Caco-2 (cell line): ENCODE data around the gene SMYD3. TPM values are rescaled to one million over a fixed set of nuclear protein-coding genes. Genes with fewer than 3 reads are reported as not detected.
A peak's percentile ranks its signal among the peaks of the same experiment; 100 is the strongest.

ENCODE experiments used
- BruUV-seq: library from RNA; stranded (reverse); fragments of 400-500 nt; replicated peaks from 2 replicates; lab custom pipeline; 2021; lab: Mats Ljungman, UMichigan
- CTCF ChIA-PET: fragments of 300-600 bp; sonication (Branson Sonifier 250); formaldehyde crosslinking; loops from one replicate; lab custom pipeline; 2022; ENCODE audit warnings: antibody characterized with exemption; lab: Charles Lee
- POLR2A ChIA-PET: fragments of 300-600 bp; sonication (Branson Sonifier 250); formaldehyde crosslinking; loops from one replicate; lab custom pipeline; 2022; ENCODE audit warnings: antibody characterized with exemption; lab: Charles Lee
- DNase-seq, 2 experiments: peaks; one replicate each; pipeline versions ENCODE4 v3.0.0 to v3.0.0-alpha.2; 2020 to 2022
- H3K27me3 ChIP-seq: replicated peaks from 2 replicates; pipeline ENCODE4 v1.6.0; 2011; ENCODE audit warnings: low read length; ENCODE audit not compliant: control insufficient read depth, insufficient read depth
- H3K36me3 ChIP-seq: 2 replicates; pipeline ENCODE4 v1.5.1; 2011; ENCODE audit warnings: low read length; ENCODE audit not compliant: control insufficient read depth, insufficient read depth
- H3K4me1 ChIP-seq: fragments of 250-450 bp; sonication (Bioruptor Pico); 2 replicates; pipeline ENCODE4 v1.5.1; 2020; ENCODE audit warnings: mild to moderate bottlenecking
- H3K4me3 ChIP-seq: 2 replicates; pipeline ENCODE4 v1.5.1; 2011; ENCODE audit warnings: low read depth, mild to moderate bottlenecking, control low read depth, low read length
- H3K9me3 ChIP-seq: fragments of 250-450 bp; sonication (Bioruptor Pico); 2 replicates; pipeline ENCODE4 v1.5.1; 2020; ENCODE audit warnings: mild to moderate bottlenecking, moderate library complexity
- H3K27ac Mint-ChIP-seq: one replicate; pipeline ENCODE4 v1.8.0; 2022; ENCODE audit warnings: mixed read lengths; ENCODE audit not compliant: unreplicated experiment
- H3K27me3 Mint-ChIP-seq: one replicate; pipeline ENCODE4 v1.8.0; 2022; ENCODE audit warnings: mixed read lengths; ENCODE audit not compliant: insufficient read depth, unreplicated experiment
- H3K36me3 Mint-ChIP-seq: one replicate; pipeline ENCODE4 v1.8.0; 2022; ENCODE audit warnings: mild to moderate bottlenecking, mixed read lengths; ENCODE audit not compliant: insufficient read depth, unreplicated experiment
- H3K4me1 Mint-ChIP-seq: one replicate; pipeline ENCODE4 v1.8.0; 2022; ENCODE audit warnings: low read depth, mixed read lengths; ENCODE audit not compliant: unreplicated experiment
- H3K4me3 Mint-ChIP-seq: one replicate; pipeline ENCODE4 v1.8.0; 2022; ENCODE audit warnings: mild to moderate bottlenecking, moderate library complexity, mixed read lengths; ENCODE audit not compliant: unreplicated experiment
- H3K9me3 Mint-ChIP-seq: one replicate; pipeline ENCODE4 v1.8.0; 2022; ENCODE audit warnings: mixed read lengths; ENCODE audit not compliant: unreplicated experiment
- intact Hi-C: fragments of 100-400 bp; cut with micrococcal nuclease; formaldehyde crosslinking; loops from one replicate; pipeline ENCODE4 v1.10.0; 2022; ENCODE audit not compliant: unreplicated experiment
- total RNA-seq: library from RNA; stranded (reverse); gene quantifications from 2 replicates; pipeline ENCODE4 v1.2.3, GENCODE V29; 2022
- TF ChIP-seq, protein P1 (sequence below), 2 experiments: fragments of 200-600 bp in 1 of 2; IDR thresholded peaks; 1 replicate in 1 of 2; 2 replicates in 1 of 2; pipeline versions ENCODE4 v1.5.1 to v1.8.0; 2011 to 2022; ENCODE audit warnings: antibody characterized with exemption in 1 of 2, control low read depth in 1 of 2, inconsistent platforms in 1 of 2, low read depth in 1 of 2, low read length in 1 of 2, mild to moderate bottlenecking in 1 of 2, moderate library complexity in 1 of 2; ENCODE audit not compliant: insufficient read depth in 1 of 2, severe bottlenecking in 1 of 2, unreplicated experiment in 1 of 2

The SMYD3 gene
- total RNA-seq, 1 experiment from 2014 or later, result 33.0 TPM

- peak overlapping the region; percentile 19 for H3K4me3 Mint-ChIP-seq
- no peaks in the 10 kb centered on the region for H3K27me3 Mint-ChIP-seq
- peak overlapping the region; percentile 87 for H3K27ac Mint-ChIP-seq
- TF ChIP-seq, protein P1, sequence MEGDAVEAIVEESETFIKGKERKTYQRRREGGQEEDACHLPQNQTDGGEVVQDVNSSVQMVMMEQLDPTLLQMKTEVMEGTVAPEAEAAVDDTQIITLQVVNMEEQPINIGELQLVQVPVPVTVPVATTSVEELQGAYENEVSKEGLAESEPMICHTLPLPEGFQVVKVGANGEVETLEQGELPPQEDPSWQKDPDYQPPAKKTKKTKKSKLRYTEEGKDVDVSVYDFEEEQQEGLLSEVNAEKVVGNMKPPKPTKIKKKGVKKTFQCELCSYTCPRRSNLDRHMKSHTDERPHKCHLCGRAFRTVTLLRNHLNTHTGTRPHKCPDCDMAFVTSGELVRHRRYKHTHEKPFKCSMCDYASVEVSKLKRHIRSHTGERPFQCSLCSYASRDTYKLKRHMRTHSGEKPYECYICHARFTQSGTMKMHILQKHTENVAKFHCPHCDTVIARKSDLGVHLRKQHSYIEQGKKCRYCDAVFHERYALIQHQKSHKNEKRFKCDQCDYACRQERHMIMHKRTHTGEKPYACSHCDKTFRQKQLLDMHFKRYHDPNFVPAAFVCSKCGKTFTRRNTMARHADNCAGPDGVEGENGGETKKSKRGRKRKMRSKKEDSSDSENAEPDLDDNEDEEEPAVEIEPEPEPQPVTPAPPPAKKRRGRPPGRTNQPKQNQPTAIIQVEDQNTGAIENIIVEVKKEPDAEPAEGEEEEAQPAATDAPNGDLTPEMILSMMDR (IDR thresholded peaks at IDR 0.05; ENCODE audit: insufficient read depth in 1 of 2, low read depth in 1 of 2, low read length in 1 of 2, severe bottlenecking in 1 of 2, unreplicated experiment in 1 of 2), result no peak
- Histone ChIP-seq H3K4me3 (no peak overlapping the region), H3K4me1 (peaks cover 51% of the 10 kb centered on the region), H3K27me3 (no peaks in the 10 kb centered on the region), H3K9me3 (no peaks in the 10 kb centered on the region), H3K36me3 (no peaks in the 10 kb centered on the region; the same call in 1 of the 2 replicates)
- H3K9me3 Mint-ChIP-seq, result no peaks in the 10 kb centered on the region
- BruUV-seq, result no TSS peak
- peaks cover 30% of the 10 kb centered on the region for H3K4me1 Mint-ChIP-seq
- intact Hi-C loops, result loop anchor here (10.0 kb wide), 1 partner anchor 655 kb away; the partner anchor contains the start of gene KIF26B
- POLR2A ChIA-PET, result no interaction called here
- DNase-seq, result no peak
- no peaks in the 10 kb centered on the region for H3K36me3 Mint-ChIP-seq
- CTCF ChIA-PET, result no interaction called here
Observed at GRCh38 chr1:245809361-245809760, 697.7 kb downstream of the SMYD3 start.

DNA sequence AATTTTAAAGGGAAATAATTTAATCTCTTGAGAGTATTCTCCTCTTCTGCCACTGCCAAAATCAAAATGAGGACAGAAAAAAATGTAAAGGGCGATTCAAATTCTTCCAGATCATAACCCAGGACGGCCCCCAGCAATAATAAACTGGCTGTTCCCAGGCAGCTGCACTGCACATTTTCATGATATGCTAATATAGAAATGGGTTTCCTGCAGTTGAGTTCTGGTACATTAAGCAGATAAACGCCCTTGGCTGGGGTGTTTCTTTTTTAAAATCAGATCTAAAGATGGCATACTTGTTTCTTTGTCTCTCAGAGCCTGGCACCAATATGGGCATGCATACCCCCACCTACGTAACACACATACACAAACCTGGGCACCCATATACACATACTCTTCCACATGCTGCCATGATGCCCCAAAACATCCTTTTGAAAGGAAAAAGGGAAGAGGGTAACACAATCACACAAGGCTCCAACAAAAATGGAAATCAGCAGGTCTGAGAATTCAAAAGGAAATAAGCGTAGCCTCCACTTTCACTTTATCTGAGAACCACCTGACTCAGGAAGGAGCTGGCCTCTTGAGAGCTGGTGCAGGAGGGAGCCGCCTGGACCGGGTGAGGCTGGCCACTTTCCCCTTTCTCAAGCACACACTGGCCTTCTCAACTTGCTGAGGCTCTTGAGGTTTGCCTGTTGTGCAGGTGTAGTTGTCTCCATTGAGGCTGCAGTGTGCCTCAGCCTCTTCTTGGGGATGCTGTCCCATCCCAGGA is 698.9 kb downstream of the SMYD3 start:
- Mint-ChIP-seq H3K4me1 (peaks cover 30% of the 10 kb centered on the region), H3K27ac (no peak overlapping the region), H3K36me3 (no peaks in the 10 kb centered on the region), H3K27me3 (no peaks in the 10 kb centered on the region), H3K4me3 (no peak overlapping the region), H3K9me3 (no peaks in the 10 kb centered on the region)
- ChIA-PET POLR2A (no interaction called here), CTCF (no interaction called here)
- TF ChIP-seq, protein P1 (IDR thresholded peaks at IDR 0.05; ENCODE audit: insufficient read depth in 1 of 2, low read depth in 1 of 2, low read length in 1 of 2, severe bottlenecking in 1 of 2, unreplicated experiment in 1 of 2), result no peak
- no peak for DNase-seq
- no TSS peak for BruUV-seq
- no peaks in the 10 kb centered on the region for H3K9me3 ChIP-seq
- intact Hi-C loops, result loop anchor here (10.0 kb wide), 1 partner anchor 653 kb away; the partner anchor contains the start of gene KIF26B
- H3K36me3 ChIP-seq, result no peaks in the 10 kb centered on the region; the same call in 1 of the 2 replicates
- peaks cover 47% of the 10 kb centered on the region for H3K4me1 ChIP-seq
- no peaks in the 10 kb centered on the region for H3K27me3 ChIP-seq
- H3K4me3 ChIP-seq, result no peak overlapping the region

- Histone ChIP-seq H3K4me3 (no peak overlapping the region), H3K4me1 (peaks cover 40% of the 10 kb centered on the region), H3K36me3 (no peaks in the 10 kb centered on the region; the same call in 1 of the 2 replicates), H3K9me3 (no peaks in the 10 kb centered on the region), H3K27me3 (no peaks in the 10 kb centered on the region)
- intact Hi-C loops, result loop anchor here (10.0 kb wide), 1 partner anchor 653 kb away; the partner anchor contains the start of gene KIF26B
- H3K4me3 Mint-ChIP-seq, result no peak overlapping the region
- no peaks in the 10 kb centered on the region for H3K27me3 Mint-ChIP-seq
- BruUV-seq, result no TSS peak
- no peak for DNase-seq
- ChIA-PET CTCF (no interaction called here), POLR2A (no interaction called here)
- TF ChIP-seq, protein P1 (IDR thresholded peaks at IDR 0.05; ENCODE audit: insufficient read depth in 1 of 2, low read depth in 1 of 2, low read length in 1 of 2, severe bottlenecking in 1 of 2, unreplicated experiment in 1 of 2), result no peak
- H3K9me3 Mint-ChIP-seq, result no peaks in the 10 kb centered on the region
- H3K4me1 Mint-ChIP-seq, result peaks cover 30% of the 10 kb centered on the region
- H3K27ac Mint-ChIP-seq, result no peak overlapping the region
- H3K36me3 Mint-ChIP-seq, result no peaks in the 10 kb centered on the region
Observed at GRCh38 chr1:245807306-245807705, 699.8 kb downstream of the SMYD3 start.
